Natural killer cell (primary cell): ENCODE results near the gene CLASP1. TPM values are rescaled to one million over a fixed set of nuclear protein-coding genes. Genes with fewer than 3 reads are reported as not detected.

Experiments used
- ATAC-seq, 3 donors: fragments of 150-1000 bp in 2 of 3; fragments of 200-7000 bp in 1 of 3; cut with Tn5 transposase; 1 replicate in 1 of 3; 2 replicates in 2 of 3; pipeline ENCODE4 v1.10.0; 2021; ENCODE audit warnings: mild to moderate bottlenecking in 2 of 3, moderate library complexity in 2 of 3
- DNase-seq, 2 donors: peaks; one replicate each; pipeline versions ENCODE4 v3.0.0 to v3.0.0-alpha.2; 2013 to 2021; ENCODE audit warnings: mixed read lengths in 1 of 2
- H3K27ac ChIP-seq: one replicate; pipeline ENCODE4 v1.5.1; 2013; ENCODE audit warnings: mild to moderate bottlenecking, low read length
- H3K27me3 ChIP-seq: one replicate; pipeline ENCODE4 v1.6.1; 2013; ENCODE audit warnings: low read length; ENCODE audit not compliant: control insufficient read depth, insufficient read depth
- H3K36me3 ChIP-seq: one replicate; pipeline ENCODE4 v1.6.1; 2013; ENCODE audit warnings: low read length; ENCODE audit not compliant: control insufficient read depth, insufficient read depth
- H3K4me1 ChIP-seq: one replicate; pipeline ENCODE4 v1.6.1; 2013; ENCODE audit warnings: low read length; ENCODE audit not compliant: control insufficient read depth, insufficient read depth
- H3K4me3 ChIP-seq: one replicate; pipeline ENCODE4 v1.5.1; 2013; ENCODE audit warnings: low read length
- H3K9me3 ChIP-seq: one replicate; pipeline ENCODE4 v1.6.1; 2013; ENCODE audit warnings: low read length; ENCODE audit not compliant: control insufficient read depth, insufficient read depth
- H3K27ac Mint-ChIP-seq, 2 donors: one replicate each; pipeline ENCODE4 v1.8.0; 2022; ENCODE audit warnings: mild to moderate bottlenecking in 2 of 2, mixed read lengths in 2 of 2, moderate library complexity in 1 of 2
- H3K27me3 Mint-ChIP-seq, 2 donors: one replicate each; pipeline ENCODE4 v1.8.0; 2022; ENCODE audit warnings: low read depth in 2 of 2, mixed read lengths in 2 of 2
- H3K36me3 Mint-ChIP-seq: one replicate; pipeline ENCODE4 v1.8.0; 2022; ENCODE audit warnings: mixed read lengths
- H3K4me1 Mint-ChIP-seq, 2 donors: one replicate each; pipeline ENCODE4 v1.8.0; 2022; ENCODE audit warnings: mixed read lengths in 2 of 2
- H3K4me3 Mint-ChIP-seq: one replicate; pipeline ENCODE4 v1.8.0; 2022; ENCODE audit warnings: mild to moderate bottlenecking, moderate library complexity, mixed read lengths
- H3K9me3 Mint-ChIP-seq, 2 donors: one replicate each; pipeline ENCODE4 v1.8.0; 2022; ENCODE audit warnings: mixed read lengths in 2 of 2
- CTCF ChIP-seq: fragments of 200-600 bp; IDR thresholded peaks from one replicate; pipeline ENCODE4 v1.8.0; 2022; ENCODE audit warnings: antibody characterized with exemption
- WGBS: methylation state at CpG from one replicate; pipeline ENCODE4 v1.1.7; 2013; ENCODE audit warnings: missing lambda C conversion rate; ENCODE audit not compliant: insufficient coverage; 5-methylcytosine and 5-hydroxymethylcytosine counted together
- intact Hi-C: fragments of 100-400 bp; cut with micrococcal nuclease; formaldehyde crosslinking; loops from one replicate; pipeline ENCODE4 v1.14.2; 2022
- total RNA-seq, 4 donors: library from RNA; stranded (reverse); fragments of 120-200 nt in 1 of 4; gene quantifications; one replicate each; pipeline versions ENCODE4 v1.2.3 to v1.2.4, GENCODE V29; 2013 to 2022

CLASP1 gene
- total RNA-seq, 3 donors from 2014 or later (not counting 1 experiment from before 2014, with no cell fraction given): 125 to 142 (median 127) TPM

GRCh38 chr2:121335294-121336290 lies 313.7 kb downstream of the CLASP1 start:
- H3K4me3 Mint-ChIP-seq: no peak overlapping the region
- Histone ChIP-seq H3K36me3 (peaks cover 26% of the 10 kb centered on the region), H3K9me3 (no peaks in the 10 kb centered on the region), H3K27me3 (no peaks in the 10 kb centered on the region), H3K4me1 (peaks cover 3% of the 10 kb centered on the region), H3K4me3 (no peak overlapping the region), H3K27ac (no peak overlapping the region)
- WGBS: 89% methylated on average over 21 of the region's 22 CpGs
- H3K4me1 Mint-ChIP-seq: peaks cover 3 to 6% of the 10 kb centered on the region in 2 donors
- no peak for DNase-seq
- intact Hi-C loops: no loop called here
- no peak for ATAC-seq
- peak overlapping the region; percentile 69 to 77 for H3K27ac Mint-ChIP-seq
- no peaks in the 10 kb centered on the region for H3K9me3 Mint-ChIP-seq
- peaks cover 8% of the 10 kb centered on the region for H3K36me3 Mint-ChIP-seq
- no peak for TF ChIP-seq CTCF
- no peaks in the 10 kb centered on the region for H3K27me3 Mint-ChIP-seq

- intact Hi-C loops: no loop called here
- H3K36me3 ChIP-seq: peaks cover 18% of the 10 kb centered on the region
- Mint-ChIP-seq H3K27me3 (peaks cover 0 to 1% of the 10 kb centered on the region in 2 donors), H3K36me3 (no peaks in the 10 kb centered on the region), H3K4me3 (no peak overlapping the region), H3K27ac (peak overlapping the region in 1 of 2 donors; percentile 21), H3K4me1 (no peaks in the 10 kb centered on the region), H3K9me3 (no peaks in the 10 kb centered on the region)
- H3K27me3 ChIP-seq: no peaks in the 10 kb centered on the region
- 94% methylated on average over 14 of the region's 14 CpGs for WGBS
- no peak for ATAC-seq
- H3K4me3 ChIP-seq: no peak overlapping the region
- H3K27ac ChIP-seq: no peak overlapping the region
- H3K4me1 ChIP-seq: peaks cover 3% of the 10 kb centered on the region
- DNase-seq: no peak
- TF ChIP-seq CTCF: no peak
- no peaks in the 10 kb centered on the region for H3K9me3 ChIP-seq
Observed at GRCh38 chr2:121334581-121335293, 314.5 kb downstream of the CLASP1 start.

GRCh38 chr2:121333834-121334558 lies 315.3 kb downstream of the CLASP1 start:
- Mint-ChIP-seq H3K4me3 (no peak overlapping the region), H3K27me3 (peaks cover 2 to 7% of the 10 kb centered on the region in 2 donors), H3K36me3 (no peaks in the 10 kb centered on the region), H3K27ac (no peak overlapping the region), H3K9me3 (no peaks in the 10 kb centered on the region), H3K4me1 (no peaks in the 10 kb centered on the region)
- intact Hi-C loops: no loop called here
- no peak for ATAC-seq
- no peak for DNase-seq
- H3K4me3 ChIP-seq: no peak overlapping the region
- TF ChIP-seq CTCF: no peak
- no peak overlapping the region for H3K27ac ChIP-seq
- H3K27me3 ChIP-seq: peaks cover 2% of the 10 kb centered on the region
- peaks cover 11% of the 10 kb centered on the region for H3K36me3 ChIP-seq
- H3K9me3 ChIP-seq: no peaks in the 10 kb centered on the region
- 69% methylated on average over 12 of the region's 12 CpGs for WGBS
- H3K4me1 ChIP-seq: peaks cover 3% of the 10 kb centered on the region
